SH-SY5Y (cell line): ENCODE results near the gene ALKBH3.

ENCODE experiments used
- GATA2 ChIP-seq: IDR thresholded peaks from 2 replicates; pipeline ENCODE4 v1.6.1; 2011; ENCODE audit warnings: mild to moderate bottlenecking, low read depth, low read length
- GATA3 ChIP-seq: IDR thresholded peaks from 2 replicates; pipeline ENCODE4 v1.6.1; 2011; ENCODE audit warnings: low read depth, mild to moderate bottlenecking, low read length, moderate library complexity

DNA sequence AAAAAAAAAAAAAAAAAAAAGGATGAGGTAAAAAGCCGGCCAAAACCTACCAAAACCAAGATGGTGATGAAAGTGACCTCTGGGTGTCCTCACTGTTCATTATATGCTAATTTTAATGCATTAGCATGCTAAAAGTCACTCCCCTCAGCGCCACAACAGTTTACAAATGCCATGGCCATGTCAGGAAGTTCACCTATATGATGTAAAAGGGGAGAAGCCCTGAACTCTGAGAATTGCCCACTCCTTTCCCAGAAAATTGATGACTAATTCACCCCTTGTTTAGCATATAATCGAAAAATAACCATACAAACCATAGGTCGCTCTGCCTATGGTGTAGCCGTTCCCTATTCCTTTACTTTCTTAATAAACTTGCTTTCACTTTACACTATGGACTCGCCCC is 72.9 kb downstream of the ALKBH3 start:
- TF ChIP-seq GATA2, result no peak
- no peak for TF ChIP-seq GATA3
